Activated CD4-positive, alpha-beta memory T cell treated with anti-CD3 and anti-CD28 coated beads, Interleukin-2, amount 10 ng/mL, durations not matched to agents 7 days and 5 days (primary cell): Measurements from ENCODE around the gene DNMBP. TPM values are rescaled to one million over a fixed set of nuclear protein-coding genes. Genes with fewer than 3 reads are reported as not detected.
"Not testable (repeated sequence)": the region's sequence is repeated elsewhere in the genome, so short reads cannot be mapped to it uniquely, and the experiment has no call there.

Experiments
- CTCF ChIA-PET: fragments of 350-600 bp; sonication (Branson Sonifier 250); formaldehyde crosslinking; loops from one replicate; lab custom pipeline; 2021; ENCODE audit warnings: antibody characterized with exemption, inconsistent platforms; lab: Charles Lee
- POLR2A ChIA-PET: fragments of 350-600 bp; sonication (Branson Sonifier 250); formaldehyde crosslinking; loops from one replicate; lab custom pipeline; 2021; ENCODE audit warnings: antibody characterized with exemption; lab: Charles Lee
- DNase-seq: peaks from one replicate; pipeline ENCODE4 v3.0.0-alpha.2; 2020
- H3K27ac Mint-ChIP-seq: one replicate; pipeline ENCODE4 v1.8.0; 2021; ENCODE audit warnings: mild to moderate bottlenecking, mixed read lengths
- H3K27me3 Mint-ChIP-seq: one replicate; pipeline ENCODE4 v1.8.0; 2021; ENCODE audit warnings: mixed read lengths
- H3K36me3 Mint-ChIP-seq: one replicate; pipeline ENCODE4 v1.8.0; 2021; ENCODE audit warnings: low read depth, mixed read lengths
- H3K4me1 Mint-ChIP-seq: one replicate; pipeline ENCODE4 v1.8.0; 2021; ENCODE audit warnings: mixed read lengths
- H3K4me3 Mint-ChIP-seq: one replicate; pipeline ENCODE4 v1.8.0; 2021; ENCODE audit warnings: mild to moderate bottlenecking, mixed read lengths
- H3K9me3 Mint-ChIP-seq: one replicate; pipeline ENCODE4 v1.8.0; 2021; ENCODE audit warnings: mixed read lengths
- total RNA-seq, 2 experiments: library from RNA; stranded (reverse); gene quantifications; one replicate each; pipeline ENCODE4 v1.2.3, GENCODE V29; 2021

The DNMBP gene
- total RNA-seq, 2 experiments from 2014 or later = 4.8 to 5.1 TPM

- Mint-ChIP-seq H3K36me3 (peaks cover 17% of the 10 kb centered on the region), H3K4me3 (no peak overlapping the region), H3K27ac (no peak overlapping the region), H3K4me1 (no peaks in the 10 kb centered on the region), H3K9me3 (no peaks in the 10 kb centered on the region), H3K27me3 (no peaks in the 10 kb centered on the region)
- no peak for DNase-seq
- POLR2A ChIA-PET = no interaction called here
- CTCF ChIA-PET = no interaction called here
These were observed 50.9 kb downstream of the DNMBP start for GRCh38 chr10:99958806-99959205.

GRCh38 chr10:99958302-99958701 lies 51.4 kb downstream of the DNMBP start:
- Mint-ChIP-seq H3K36me3 (peaks cover 17% of the 10 kb centered on the region), H3K4me1 (no peaks in the 10 kb centered on the region), H3K9me3 (no peaks in the 10 kb centered on the region), H3K4me3 (no peak overlapping the region), H3K27me3 (no peaks in the 10 kb centered on the region), H3K27ac (no peak overlapping the region)
- CTCF ChIA-PET = no interaction called here
- no peak for DNase-seq
- POLR2A ChIA-PET = no interaction called here

- H3K4me3 Mint-ChIP-seq, DNase-seq, H3K27me3 Mint-ChIP-seq, CTCF ChIA-PET, H3K27ac Mint-ChIP-seq, H3K4me1 Mint-ChIP-seq, POLR2A ChIA-PET: not testable (repeated sequence)
- Mint-ChIP-seq H3K9me3 (peaks cover 16% of the 10 kb centered on the region), H3K36me3 (peaks cover 37% of the 10 kb centered on the region)
These were observed 56.2 kb downstream of the DNMBP start for GRCh38 chr10:99953510-99953909.

- Mint-ChIP-seq H3K9me3 (peaks cover 16% of the 10 kb centered on the region), H3K4me3 (no peak overlapping the region), H3K36me3 (peaks cover 37% of the 10 kb centered on the region), H3K4me1 (no peaks in the 10 kb centered on the region), H3K27ac (no peak overlapping the region), H3K27me3 (no peaks in the 10 kb centered on the region)
- ChIA-PET CTCF (no interaction called here), POLR2A (no interaction called here)
- DNase-seq = no peak
These were observed 56.9 kb downstream of the DNMBP start for GRCh38 chr10:99952799-99953198.

GRCh38 chr10:99946051-99946450 lies 63.7 kb downstream of the DNMBP start:
- H3K9me3 Mint-ChIP-seq, CTCF ChIA-PET, H3K4me3 Mint-ChIP-seq, H3K27me3 Mint-ChIP-seq, H3K4me1 Mint-ChIP-seq, POLR2A ChIA-PET, DNase-seq, H3K27ac Mint-ChIP-seq: not testable (repeated sequence)
- peaks cover 11% of the 10 kb centered on the region for H3K36me3 Mint-ChIP-seq

GRCh38 chr10:99945263-99945662 lies 64.5 kb downstream of the DNMBP start:
- Mint-ChIP-seq H3K36me3 (peaks cover 3% of the 10 kb centered on the region), H3K4me1 (no peaks in the 10 kb centered on the region), H3K4me3 (no peak overlapping the region), H3K9me3 (no peaks in the 10 kb centered on the region), H3K27ac (no peak overlapping the region), H3K27me3 (no peaks in the 10 kb centered on the region)
- DNase-seq = no peak
- CTCF ChIA-PET = no interaction called here
- POLR2A ChIA-PET = no interaction called here

GRCh38 chr10:99944860-99945259 lies 64.9 kb downstream of the DNMBP start:
- ChIA-PET POLR2A (no interaction called here), CTCF (no interaction called here)
- H3K9me3 Mint-ChIP-seq = no peaks in the 10 kb centered on the region
- H3K4me3 Mint-ChIP-seq = no peak overlapping the region
- H3K4me1 Mint-ChIP-seq = no peaks in the 10 kb centered on the region
- H3K27ac Mint-ChIP-seq = no peak overlapping the region
- DNase-seq = no peak
- no peaks in the 10 kb centered on the region for H3K27me3 Mint-ChIP-seq
- H3K36me3 Mint-ChIP-seq = no peaks in the 10 kb centered on the region

GRCh38 chr10:99943908-99944307 lies 65.8 kb downstream of the DNMBP start:
- Mint-ChIP-seq H3K4me3 (no peak overlapping the region), H3K4me1 (no peaks in the 10 kb centered on the region), H3K9me3 (no peaks in the 10 kb centered on the region), H3K27ac (no peak overlapping the region), H3K36me3 (no peaks in the 10 kb centered on the region), H3K27me3 (no peaks in the 10 kb centered on the region)
- no peak for DNase-seq
- ChIA-PET CTCF (interaction anchor here (1.3 kb wide), 1 partner anchor 102 kb away, joined by 3 read pairs; no protein-coding TSS in a partner anchor), POLR2A (no interaction called here)

GRCh38 chr10:99941942-99942820 lies 67.6 kb downstream of the DNMBP start:
- H3K9me3 Mint-ChIP-seq = no peaks in the 10 kb centered on the region

GRCh38 chr10:99938563-99938962 lies 71.2 kb downstream of the DNMBP start:
- POLR2A ChIA-PET = no interaction called here
- CTCF ChIA-PET = no interaction called here

More at GRCh38 chr10:99941942-99942820, 67.6 kb downstream of the DNMBP start:
- H3K27ac Mint-ChIP-seq = no peak overlapping the region
- no peaks in the 10 kb centered on the region for H3K36me3 Mint-ChIP-seq
- no peak overlapping the region for H3K4me3 Mint-ChIP-seq
- DNase-seq = no peak
- POLR2A ChIA-PET = no interaction called here
- H3K4me1 Mint-ChIP-seq = peaks cover 6% of the 10 kb centered on the region
- no peaks in the 10 kb centered on the region for H3K27me3 Mint-ChIP-seq
- CTCF ChIA-PET = interaction anchor here (1.3 kb wide), 1 partner anchor 104 kb away, joined by 3 read pairs; no protein-coding TSS in a partner anchor

GRCh38 chr10:99937630-99938029 lies 72.1 kb downstream of the DNMBP start:
- ChIA-PET POLR2A (no interaction called here), CTCF (no interaction called here)
- H3K27ac Mint-ChIP-seq = no peak overlapping the region

More at GRCh38 chr10:99938563-99938962, 71.2 kb downstream of the DNMBP start:
- Mint-ChIP-seq H3K27me3 (no peaks in the 10 kb centered on the region), H3K4me1 (peaks cover 8% of the 10 kb centered on the region), H3K36me3 (no peaks in the 10 kb centered on the region), H3K9me3 (no peaks in the 10 kb centered on the region), H3K27ac (no peak overlapping the region), H3K4me3 (no peak overlapping the region)
- DNase-seq = no peak

GRCh38 chr10:99932203-99932957 lies 77.4 kb downstream of the DNMBP start:
- H3K36me3 Mint-ChIP-seq, CTCF ChIA-PET, H3K4me3 Mint-ChIP-seq, H3K27ac Mint-ChIP-seq, DNase-seq, POLR2A ChIA-PET, H3K4me1 Mint-ChIP-seq, H3K27me3 Mint-ChIP-seq, H3K9me3 Mint-ChIP-seq: not testable (repeated sequence)

More at GRCh38 chr10:99937630-99938029, 72.1 kb downstream of the DNMBP start:
- Mint-ChIP-seq H3K36me3 (no peaks in the 10 kb centered on the region), H3K4me1 (peaks cover 8% of the 10 kb centered on the region), H3K9me3 (no peaks in the 10 kb centered on the region), H3K27me3 (no peaks in the 10 kb centered on the region), H3K4me3 (no peak overlapping the region)
- DNase-seq = no peak

GRCh38 chr10:99930731-99931550 lies 78.8 kb downstream of the DNMBP start:
- DNase-seq = no peak
- H3K9me3 Mint-ChIP-seq = no peaks in the 10 kb centered on the region
- H3K4me3 Mint-ChIP-seq = no peak overlapping the region
- H3K27ac Mint-ChIP-seq = no peak overlapping the region
- CTCF ChIA-PET = no interaction called here
- H3K27me3 Mint-ChIP-seq = no peaks in the 10 kb centered on the region
- no peaks in the 10 kb centered on the region for H3K36me3 Mint-ChIP-seq
- peaks cover 3% of the 10 kb centered on the region for H3K4me1 Mint-ChIP-seq
- POLR2A ChIA-PET = no interaction called here
